NCI-H345 (cell line): ENCODE results near the gene PTS.
"Not testable (repeated sequence)": the region's sequence is repeated elsewhere in the genome, so short reads cannot be mapped to it uniquely, and the experiment has no call there.

ENCODE experiments used
- DNase-seq: peaks from one replicate; lab custom pipeline; 2025; lab: John Stamatoyannopoulos, UW

Gene PTS

GRCh38 chr11:112226062-112226830 is at the start of gene PTS:
PTS (plus strand) TSS chr11:112226428; CDS start chr11:112226444, 16 bp downstream.
- DNase-seq: peak; percentile 88

GRCh38 chr11:112177589-112177988 is 48.6 kb upstream of the PTS start:
- DNase-seq: no peak

- DNase-seq: no peak
Measured at GRCh38 chr11:112178428-112178827, 47.8 kb upstream of the PTS start.

- no peak for DNase-seq
Measured at GRCh38 chr11:112178936-112179335, 47.3 kb upstream of the PTS start.

GRCh38 chr11:112179601-112180000 is 46.6 kb upstream of the PTS start:
- DNase-seq: no peak

GRCh38 chr11:112182867-112183266 is 43.4 kb upstream of the PTS start:
- DNase-seq: no peak

GRCh38 chr11:112185883-112186282 is 40.3 kb upstream of the PTS start:
- DNase-seq: no peak

GRCh38 chr11:112186304-112186703 is 39.9 kb upstream of the PTS start:
- no peak for DNase-seq

GRCh38 chr11:112195113-112195512 is 31.1 kb upstream of the PTS start:
- not testable (repeated sequence) for DNase-seq

GRCh38 chr11:112195951-112196351 is 30.3 kb upstream of the PTS start:
- no peak for DNase-seq

GRCh38 chr11:112196519-112197087 is 29.6 kb upstream of the PTS start:
- DNase-seq: no peak

- not testable (repeated sequence) for DNase-seq
Measured at GRCh38 chr11:112199101-112199500, 27.1 kb upstream of the PTS start.

GRCh38 chr11:112200252-112200651 is 26.0 kb upstream of the PTS start:
- no peak for DNase-seq

- DNase-seq: no peak
Measured at GRCh38 chr11:112206071-112206470, 20.2 kb upstream of the PTS start.

- DNase-seq: no peak
Measured at GRCh38 chr11:112210890-112211289, 15.3 kb upstream of the PTS start.

GRCh38 chr11:112211536-112211935 is 14.7 kb upstream of the PTS start:
- DNase-seq: no peak

GRCh38 chr11:112212290-112212689 is 13.9 kb upstream of the PTS start:
- DNase-seq: no peak

- DNase-seq: no peak
Measured at GRCh38 chr11:112212710-112213109, 13.5 kb upstream of the PTS start.

GRCh38 chr11:112213753-112214152 is 12.5 kb upstream of the PTS start:
- no peak for DNase-seq

- DNase-seq: no peak
Measured at GRCh38 chr11:112215621-112216020, 10.6 kb upstream of the PTS start.

- no peak for DNase-seq
Measured at GRCh38 chr11:112216561-112217105, 9.6 kb upstream of the PTS start.

- peak; percentile 78 for DNase-seq
Measured at GRCh38 chr11:112219476-112220232, 6.6 kb upstream of the PTS start.
